SK-N-SH (cell line): ENCODE results near the gene WDR82. TPM values are rescaled to one million over a fixed set of nuclear protein-coding genes. Genes with fewer than 3 reads are reported as not detected.

ENCODE experiments used
- CTCF ChIA-PET: fragments of 300-600, 350-600 bp; formaldehyde crosslinking; extraction: SDS; loops from one replicate; lab custom pipeline; 2021; lab: Yijun Ruan, JAX
- POLR2A ChIA-PET: fragments of 350-600 bp; sonication (Branson Sonifier 250); formaldehyde crosslinking; extraction: SDS; loops from one replicate; lab custom pipeline; 2020; ENCODE audit warnings: antibody characterized with exemption, inconsistent platforms; lab: Yijun Ruan, JAX
- DNase-seq: peaks from one replicate; pipeline ENCODE4 v3.0.0; 2012
- H2AFZ ChIP-seq: fragments of 200-600 bp; sonication (generic); 2 replicates; pipeline ENCODE4 v1.8.1; 2016; ENCODE audit warnings: antibody characterized with exemption, mild to moderate bottlenecking, low read depth
- H3F3A ChIP-seq: fragments of 200-600 bp; sonication (generic); replicated peaks from 2 replicates; pipeline ENCODE3; 2016; ENCODE audit warnings: antibody characterized with exemption, mild to moderate bottlenecking; ENCODE audit not compliant: insufficient read depth
- H3K27ac ChIP-seq, 2 experiments: fragments of 200-500 bp in 1 of 2; fragments of 200-600 bp in 1 of 2; sonication (Bioruptor generic) in 1 of 2; sonication (generic), shearing (Covaris generic) in 1 of 2; 2 replicates each; pipeline versions ENCODE4 v1.5.1 to v1.6.1; 2014 to 2016; ENCODE audit warnings: low read depth in 2 of 2, inconsistent platforms in 1 of 2, low read length in 1 of 2, mild to moderate bottlenecking in 1 of 2, mixed read lengths in 1 of 2
- H3K27me3 ChIP-seq: fragments of 200-600 bp; sonication (generic), shearing (Covaris generic); 2 replicates; pipeline ENCODE4 v1.6.1; 2016; ENCODE audit warnings: mixed run types; ENCODE audit not compliant: insufficient read depth
- H3K36me3 ChIP-seq, 2 experiments: fragments of 200-500 bp in 1 of 2; fragments of 200-600 bp in 1 of 2; sonication (Bioruptor generic) in 1 of 2; sonication (generic) in 1 of 2; replicated peaks in 1 of 2; 2 replicates each; pipeline versions ENCODE3 to v1.5.1; 2014 to 2016; ENCODE audit warnings: low read length in 1 of 2, mild to moderate bottlenecking in 1 of 2; ENCODE audit not compliant: insufficient read depth in 2 of 2, control insufficient read depth in 1 of 2
- H3K4me1 ChIP-seq, 2 experiments: fragments of 200-500 bp in 1 of 2; fragments of 200-600 bp in 1 of 2; sonication (Bioruptor generic) in 1 of 2; sonication (generic), shearing (Covaris generic) in 1 of 2; 2 replicates each; pipeline versions ENCODE4 v1.5.1 to v1.6.1; 2014 to 2016; ENCODE audit warnings: low read depth in 1 of 2, low read length in 1 of 2, mixed run types in 1 of 2; ENCODE audit not compliant: insufficient read depth in 2 of 2, control insufficient read depth in 1 of 2
- H3K4me2 ChIP-seq: fragments of 200-600 bp; sonication (generic), shearing (Covaris generic); 2 replicates; pipeline ENCODE4 v1.6.1; 2017; ENCODE audit warnings: mixed run types
- H3K4me3 ChIP-seq, 2 experiments: fragments of 200-500 bp in 1 of 2; fragments of 200-600 bp in 1 of 2; sonication (Bioruptor generic) in 1 of 2; sonication (generic), shearing (Covaris generic) in 1 of 2; 2 replicates each; pipeline versions ENCODE4 v1.5.1 to v1.8.1; 2014 to 2016; ENCODE audit warnings: low read depth in 2 of 2, inconsistent platforms in 1 of 2, low read length in 1 of 2, mild to moderate bottlenecking in 1 of 2, mixed read lengths in 1 of 2, moderate library complexity in 1 of 2
- H3K79me2 ChIP-seq: fragments of 200-600 bp; sonication (generic); 2 replicates; pipeline ENCODE4 v1.8.1; 2017; ENCODE audit warnings: mild to moderate bottlenecking; ENCODE audit not compliant: insufficient read depth
- H3K9ac ChIP-seq: fragments of 200-600 bp; sonication (generic); 2 replicates; pipeline ENCODE4 v1.6.1; 2017; ENCODE audit warnings: mixed run types
- H3K9me2 ChIP-seq: fragments of 200-600 bp; sonication (generic); 2 replicates; pipeline ENCODE4 v1.6.1; 2017; ENCODE audit warnings: mixed run types
- H3K9me3 ChIP-seq: fragments of 200-600 bp; sonication (generic); 2 replicates; pipeline ENCODE4 v1.6.1; 2017; ENCODE audit warnings: mixed run types, mild to moderate bottlenecking, moderate library complexity
- H4K20me1 ChIP-seq: fragments of 200-600 bp; sonication (generic); 2 replicates; pipeline ENCODE4 v1.6.1; 2017; ENCODE audit warnings: mild to moderate bottlenecking, mixed run types; ENCODE audit not compliant: insufficient read depth
- EZH2phosphoT487 ChIP-seq: fragments of 200-600 bp; sonication (generic); IDR thresholded peaks from 2 replicates; pipeline ENCODE4 v1.6.1; 2017; ENCODE audit warnings: low read depth, mixed run types, mild to moderate bottlenecking, antibody characterized with exemption, moderate library complexity, borderline replicate concordance
- FOSL2 ChIP-seq: IDR thresholded peaks from 2 replicates; pipeline ENCODE4 v1.4.0; 2012; ENCODE audit warnings: low read depth, mild to moderate bottlenecking, moderate library complexity, borderline replicate concordance
- MXI1 ChIP-seq: IDR thresholded peaks from 2 replicates; pipeline ENCODE4 v1.6.1; 2012; ENCODE audit warnings: mild to moderate bottlenecking, low read depth, low read length, improper control_type of control experiment
- NFIC ChIP-seq: IDR thresholded peaks from 2 replicates; pipeline ENCODE4 v1.4.0; 2012; ENCODE audit warnings: borderline replicate concordance
- RAD21 ChIP-seq: IDR thresholded peaks from 2 replicates; pipeline ENCODE4 v1.6.1; 2012; ENCODE audit warnings: mild to moderate bottlenecking, low read length
- RFX5 ChIP-seq: IDR thresholded peaks from 2 replicates; pipeline ENCODE4 v1.6.1; 2012; ENCODE audit warnings: mild to moderate bottlenecking, improper control_type of control experiment, low read length
- RXRA ChIP-seq: IDR thresholded peaks from 2 replicates; pipeline ENCODE4 v1.4.0; 2012; ENCODE audit warnings: low read depth, mild to moderate bottlenecking, borderline replicate concordance
- WGBS: methylation state at CpG from one replicate; pipeline ENCODE4 v1.1.6; 2017; ENCODE audit warnings: low lambda C conversion rate; 5-methylcytosine and 5-hydroxymethylcytosine counted together
- polyA plus RNA-seq, 3 experiments: library from polyadenylated mRNA; depleted of rRNA; stranded (reverse); fragments of >200 nt; gene quantifications; 2 replicates each; pipeline ENCODE4 v1.2.3, GENCODE V29; 2012
- TF ChIP-seq, protein P1 (sequence below): IDR thresholded peaks from 2 replicates; pipeline ENCODE4 v1.4.0; 2012; ENCODE audit warnings: low read depth
- TF ChIP-seq, protein P2 (sequence below): IDR thresholded peaks from 2 replicates; pipeline ENCODE4 v1.4.0; 2012; ENCODE audit warnings: low read depth, borderline replicate concordance

The WDR82 gene
- polyA plus RNA-seq, 1 of the 3 experiments (the other 2 are of a cell fraction) = 41.2 TPM

DNA sequence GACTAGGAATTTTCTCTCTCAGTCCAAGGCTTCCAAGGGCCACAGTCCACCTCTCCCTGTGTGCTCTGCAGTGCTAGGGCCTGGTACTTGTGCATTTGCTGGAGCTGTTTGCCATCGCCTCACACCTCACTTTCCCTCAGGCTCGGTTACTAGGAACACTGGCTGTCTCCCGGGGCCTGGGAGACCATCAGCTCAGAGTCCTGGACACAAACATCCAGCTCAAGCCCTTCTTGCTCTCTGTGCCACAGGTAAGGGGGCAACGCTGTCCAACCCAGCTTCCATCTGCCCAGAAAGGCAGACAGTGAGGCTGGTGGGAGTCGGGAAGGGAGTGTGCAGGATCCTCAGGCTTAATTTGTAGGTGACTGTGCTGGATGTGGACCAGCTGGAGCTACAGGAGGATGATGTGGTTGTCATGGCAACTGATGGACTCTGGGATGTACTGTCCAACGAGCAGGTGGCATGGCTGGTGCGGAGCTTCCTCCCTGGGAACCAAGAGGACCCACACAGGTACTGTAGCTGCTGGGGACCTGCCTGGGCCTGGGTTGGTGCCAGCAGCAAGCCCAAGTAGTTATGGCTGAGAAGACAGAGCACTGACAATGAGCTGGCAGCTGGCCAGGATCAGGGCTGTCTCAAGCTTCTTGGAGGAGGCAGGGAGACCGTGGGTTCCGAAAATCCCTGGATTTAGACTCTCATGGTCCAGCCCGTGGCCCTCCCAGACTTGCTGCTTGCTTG is 29.5 kb downstream of the WDR82 start:
- H3K9ac ChIP-seq = no peak overlapping the region
- H3K27me3 ChIP-seq = no peaks in the 10 kb centered on the region
- no peaks in the 10 kb centered on the region for H4K20me1 ChIP-seq
- peaks cover 4 to 34% of the 10 kb centered on the region in 2 experiments; a peak in 2 of 4 replicates for H3K4me1 ChIP-seq
- H3F3A ChIP-seq = peaks cover 31% of the 10 kb centered on the region
- no peaks in the 10 kb centered on the region for H3K9me2 ChIP-seq
- no peak overlapping the region for H2AFZ ChIP-seq
- ChIA-PET POLR2A (interaction anchor here (0.8 to 2.6 kb wide), 4 partner anchors 10 to 36 kb away, joined by 3 to 23 read pairs (median 6); partner anchors contain the start of genes TWF2 and WDR82), CTCF (interaction anchor here (0.7 to 2.4 kb wide), 7 partner anchors 10 to 90 kb away, joined by 3 to 16 read pairs (median 3); partner anchors contain the start of genes TWF2 and WDR82)
- no peak for DNase-seq
- no peaks in the 10 kb centered on the region for H3K9me3 ChIP-seq
- no peak overlapping the region for H3K4me3 ChIP-seq
- TF ChIP-seq, protein P1, sequence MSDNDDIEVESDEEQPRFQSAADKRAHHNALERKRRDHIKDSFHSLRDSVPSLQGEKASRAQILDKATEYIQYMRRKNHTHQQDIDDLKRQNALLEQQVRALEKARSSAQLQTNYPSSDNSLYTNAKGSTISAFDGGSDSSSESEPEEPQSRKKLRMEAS = no peak
- TF ChIP-seq NFIC = peak; percentile 44; the same call in 1 of the 2 replicates
- H3K27ac ChIP-seq = 0 out of 4 replicates have a peak overlapping the region, but pooled peaks of 1 of the 2 experiments have one; percentile 2
- H3K36me3 ChIP-seq = peaks cover 11 to 26% of the 10 kb centered on the region in 2 experiments
- no peak overlapping the region for H3K4me2 ChIP-seq
- H3K79me2 ChIP-seq = peaks cover 3% of the 10 kb centered on the region; the same call in 1 of the 2 replicates
- WGBS = 78% methylated on average over 6 of the region's 10 CpGs

DNA sequence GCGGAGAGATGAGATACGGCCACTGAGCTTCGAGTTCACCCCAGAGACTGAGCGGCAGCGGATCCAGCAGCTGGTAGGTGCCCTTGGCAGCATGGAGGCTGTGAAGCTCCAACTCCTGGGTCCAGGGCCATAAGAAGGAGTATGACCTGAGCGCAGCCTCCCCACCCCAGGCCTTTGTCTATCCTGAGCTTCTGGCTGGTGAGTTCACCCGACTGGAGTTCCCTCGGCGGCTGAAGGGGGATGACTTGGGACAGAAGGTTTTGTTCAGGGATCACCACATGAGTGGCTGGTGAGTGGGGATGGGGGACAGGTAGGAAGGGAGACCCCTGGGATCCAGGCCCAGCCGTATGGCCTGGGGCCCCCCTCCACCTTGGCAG is 30.3 kb downstream of the WDR82 start:
- no peak overlapping the region for H3K4me2 ChIP-seq
- H3K4me3 ChIP-seq = no peak overlapping the region
- H3K36me3 ChIP-seq = peaks cover 5 to 18% of the 10 kb centered on the region in 2 experiments
- DNase-seq = no peak
- H3K27me3 ChIP-seq = no peaks in the 10 kb centered on the region
- H3F3A ChIP-seq = peaks cover 31% of the 10 kb centered on the region
- no peaks in the 10 kb centered on the region for H3K9me2 ChIP-seq
- H3K79me2 ChIP-seq = peaks cover 3% of the 10 kb centered on the region; the same call in 1 of the 2 replicates
- POLR2A ChIA-PET = interaction anchor here (0.8 to 2.6 kb wide), 4 partner anchors 9 to 35 kb away, joined by 3 to 23 read pairs (median 6); partner anchors contain the start of genes TWF2 and WDR82
- WGBS = no CpG with 5 or more reads among the region's 10 CpGs
- TF ChIP-seq MXI1 (no peak), RAD21 (no peak), RXRA (no peak), RFX5 (no peak), FOSL2 (no peak), EZH2phosphoT487 (no peak)
- TF ChIP-seq, protein P2, sequence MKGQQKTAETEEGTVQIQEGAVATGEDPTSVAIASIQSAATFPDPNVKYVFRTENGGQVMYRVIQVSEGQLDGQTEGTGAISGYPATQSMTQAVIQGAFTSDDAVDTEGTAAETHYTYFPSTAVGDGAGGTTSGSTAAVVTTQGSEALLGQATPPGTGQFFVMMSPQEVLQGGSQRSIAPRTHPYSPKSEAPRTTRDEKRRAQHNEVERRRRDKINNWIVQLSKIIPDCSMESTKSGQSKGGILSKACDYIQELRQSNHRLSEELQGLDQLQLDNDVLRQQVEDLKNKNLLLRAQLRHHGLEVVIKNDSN = no peak
- CTCF ChIA-PET = interaction anchor here (1.1 to 2.4 kb wide), 4 partner anchors 12 to 91 kb away, joined by 3 to 16 read pairs (median 4); partner anchors contain the start of gene WDR82
- H3K27ac ChIP-seq = no peak overlapping the region
- H4K20me1 ChIP-seq = no peaks in the 10 kb centered on the region
- no peaks in the 10 kb centered on the region for H3K9me3 ChIP-seq
- peaks cover 4 to 36% of the 10 kb centered on the region in 2 experiments; a peak in 2 of 4 replicates for H3K4me1 ChIP-seq
- no peak overlapping the region for H3K9ac ChIP-seq
- no peak overlapping the region for H2AFZ ChIP-seq
